Glomerular endothelial cell (primary cell): ENCODE measurements around the gene MDM2. TPM values are rescaled to one million over a fixed set of nuclear protein-coding genes. Genes with fewer than 3 reads are reported as not detected.

Experiments used
- DNase-seq: peaks from one replicate; pipeline ENCODE4 v3.0.0-alpha.2; 2011; ENCODE audit warnings: low read depth, low spot score; ENCODE audit errors: extremely low read depth
- total RNA-seq: library from RNA; depleted of rRNA; stranded (reverse); fragments of >200 nt; gene quantifications from 2 replicates; pipeline ENCODE4 v1.2.3, GENCODE V29; 2015

The MDM2 gene
- total RNA-seq, 1 donor from 2014 or later, result 197 TPM

DNA sequence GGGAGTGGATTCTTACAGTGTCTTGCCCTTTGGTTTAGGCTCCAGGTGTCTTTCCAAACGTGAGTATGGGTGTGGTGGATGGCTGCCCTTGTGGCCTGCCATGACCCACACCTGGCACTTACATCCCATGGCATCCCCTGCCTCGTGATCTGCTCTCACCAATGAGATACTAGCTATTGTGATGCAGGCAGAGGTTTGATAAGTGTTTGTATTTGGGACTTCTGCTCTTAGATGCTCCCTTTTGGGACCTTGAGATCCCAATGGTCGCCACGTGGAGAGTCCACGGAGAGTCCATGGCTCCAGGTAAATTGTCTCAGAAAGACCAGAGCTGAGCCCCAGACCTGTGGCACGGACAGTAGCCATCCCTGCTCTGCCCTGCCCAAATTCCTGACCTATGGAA is 62.5 kb downstream of the MDM2 start:
- DNase-seq, result no peak

- no peak for DNase-seq
These were observed 63.4 kb downstream of the MDM2 start for GRCh38 chr12:68871396-68871795.

DNA sequence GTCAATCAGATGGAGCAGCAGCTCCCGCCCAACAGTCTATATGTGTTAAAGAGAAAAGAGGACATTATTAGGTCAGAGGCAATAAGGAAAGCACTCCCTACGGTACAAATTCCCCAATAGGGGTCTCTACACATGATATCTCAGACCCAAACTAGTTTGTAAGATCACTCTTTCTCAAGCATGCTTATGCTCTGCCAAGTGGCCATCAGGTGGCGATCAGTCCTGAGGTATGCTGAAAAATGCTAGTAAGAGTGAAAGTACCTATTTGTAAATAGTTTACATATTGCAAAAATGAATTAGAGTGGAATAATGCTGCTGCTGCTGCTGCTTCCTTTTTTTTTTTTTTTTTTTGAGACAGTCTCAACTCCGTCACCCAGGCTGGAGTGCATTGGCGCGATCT is 63.9 kb downstream of the MDM2 start:
- DNase-seq, result no peak

DNA sequence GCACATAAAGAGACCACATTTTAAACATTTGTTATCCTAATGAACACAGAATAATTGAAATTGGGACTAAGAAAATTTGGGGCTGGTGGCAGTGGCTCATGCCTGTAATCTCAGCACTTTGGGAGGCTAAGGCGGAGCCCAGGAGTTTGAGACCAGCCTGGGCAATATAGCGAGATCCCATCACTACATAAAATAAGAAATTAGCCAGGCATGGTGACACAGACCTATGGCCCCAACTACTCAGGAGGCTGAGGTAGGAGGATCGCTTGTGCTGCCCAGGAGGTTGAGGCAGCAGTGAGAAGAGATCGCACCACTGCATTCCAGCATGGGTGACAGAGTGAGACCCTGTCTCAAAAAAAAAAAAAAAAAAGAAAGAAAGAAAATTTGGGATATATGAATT is 65.3 kb downstream of the MDM2 start:
- DNase-seq, result no peak

DNA sequence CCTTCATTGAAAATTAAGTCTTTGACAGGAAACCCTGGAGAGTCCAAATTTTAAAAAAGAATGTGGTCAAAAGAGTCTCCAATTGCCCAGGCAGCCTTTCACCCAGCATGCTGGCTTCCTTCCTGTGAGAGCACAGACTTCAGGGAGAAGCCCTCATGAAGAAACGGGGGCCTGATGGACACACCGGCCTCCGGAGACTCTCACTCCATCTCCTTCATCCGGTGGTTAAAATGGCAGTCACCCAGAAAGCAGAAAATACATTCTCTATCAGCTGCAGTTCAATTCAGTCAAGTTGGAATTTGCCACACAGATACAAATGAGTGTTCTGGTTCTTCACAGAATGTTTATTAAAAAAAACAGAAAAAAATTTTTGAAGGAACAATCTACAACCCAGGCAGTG is 68.5 kb downstream of the MDM2 start:
- no peak for DNase-seq

GRCh38 chr12:68877583-68877982 is 69.6 kb downstream of the MDM2 start:
- no peak for DNase-seq

DNA sequence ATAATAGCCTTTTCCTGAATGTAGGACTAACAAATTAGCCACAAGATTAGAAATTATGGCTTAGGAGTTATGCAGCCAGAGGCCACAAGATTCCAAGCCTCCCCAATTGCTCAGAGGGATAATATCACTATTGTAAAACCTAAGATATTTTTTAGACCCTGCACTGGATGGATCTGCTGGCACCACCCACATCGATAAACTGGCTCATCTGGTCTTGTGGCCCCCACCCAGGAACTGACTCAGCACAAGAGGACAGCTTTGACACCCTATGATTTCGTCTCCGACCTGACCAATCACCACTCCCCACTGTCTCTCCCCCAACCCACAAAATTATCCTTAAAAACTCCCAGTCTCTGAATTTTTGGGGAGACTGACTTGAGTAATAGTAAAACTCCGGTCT is 70.3 kb downstream of the MDM2 start:
- no peak for DNase-seq

- DNase-seq, result no peak
These were observed 70.9 kb downstream of the MDM2 start for GRCh38 chr12:68878846-68879245.

DNA sequence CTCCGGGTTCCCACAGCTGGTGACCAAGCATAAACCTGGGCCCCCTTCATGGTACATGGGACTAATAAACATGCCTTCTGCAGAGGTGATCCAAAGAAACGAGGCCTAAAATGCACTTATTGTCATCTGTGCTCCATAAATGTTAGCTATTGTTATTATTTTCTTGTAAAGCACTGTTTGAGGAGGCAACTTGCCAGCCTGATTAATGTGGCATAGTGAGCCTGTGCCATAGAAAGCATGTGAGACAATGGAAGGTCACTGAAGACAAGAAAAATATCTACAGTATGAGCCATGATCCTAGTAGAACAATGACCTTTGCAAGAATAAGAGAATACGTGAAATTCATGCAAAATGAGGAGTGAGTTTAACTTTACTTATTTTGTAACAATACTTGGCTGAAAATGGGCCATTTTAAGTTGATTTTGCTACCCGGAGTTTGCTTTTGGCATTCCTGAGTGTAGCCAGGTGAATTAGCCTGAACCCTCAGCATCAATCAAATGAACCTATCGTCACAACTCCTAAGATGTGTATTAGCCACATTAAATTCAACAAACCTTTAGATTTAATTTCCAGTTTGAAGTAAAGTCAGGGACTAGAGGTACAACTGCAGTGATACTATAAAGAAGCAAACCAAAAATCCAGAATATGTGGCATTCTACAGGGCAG is 72.8 kb downstream of the MDM2 start:
- no peak for DNase-seq

GRCh38 chr12:68882251-68882964 is 74.4 kb downstream of the MDM2 start:
- no peak for DNase-seq

DNA sequence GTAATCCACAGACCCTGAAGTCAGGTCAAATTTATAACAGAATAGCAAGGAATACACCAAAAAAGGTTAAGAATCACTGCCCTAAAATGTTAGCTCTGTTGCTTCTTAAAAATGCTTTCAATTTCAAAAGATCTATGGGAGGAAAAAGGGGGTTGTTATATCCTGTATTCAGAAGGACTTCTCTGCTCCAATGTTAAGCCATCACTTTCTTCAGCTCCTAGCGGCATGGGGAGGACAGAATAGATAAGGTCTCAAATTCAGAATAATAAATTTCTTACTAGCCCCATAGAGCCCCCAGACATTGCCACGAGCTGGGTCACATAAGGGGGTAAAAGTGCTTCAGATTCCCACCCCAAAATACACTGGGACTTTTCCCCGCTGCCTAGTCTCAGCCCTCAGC is 75.2 kb downstream of the MDM2 start:
- DNase-seq, result no peak

- no peak for DNase-seq
These were observed 76.3 kb downstream of the MDM2 start for GRCh38 chr12:68884251-68884650.

DNA sequence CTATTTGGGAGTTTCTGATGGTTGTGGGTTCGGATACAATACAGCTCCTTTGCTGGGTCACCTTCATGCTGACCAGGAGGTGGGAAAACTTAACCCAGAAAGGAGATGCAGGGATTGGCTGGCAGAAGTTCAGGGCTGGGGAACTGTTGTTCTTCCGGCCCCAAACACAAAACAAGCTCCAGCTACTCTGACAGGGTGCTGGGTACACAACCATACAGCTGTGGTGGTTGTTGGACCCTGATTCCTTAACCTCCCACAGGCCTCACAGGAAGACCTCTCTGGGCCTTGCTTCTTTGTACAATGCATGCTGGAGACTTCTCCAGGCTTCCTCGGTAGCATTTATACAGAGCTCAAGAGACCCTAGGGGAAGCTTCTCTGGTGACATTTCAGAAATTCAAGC is 77.4 kb downstream of the MDM2 start:
- no peak for DNase-seq

DNA sequence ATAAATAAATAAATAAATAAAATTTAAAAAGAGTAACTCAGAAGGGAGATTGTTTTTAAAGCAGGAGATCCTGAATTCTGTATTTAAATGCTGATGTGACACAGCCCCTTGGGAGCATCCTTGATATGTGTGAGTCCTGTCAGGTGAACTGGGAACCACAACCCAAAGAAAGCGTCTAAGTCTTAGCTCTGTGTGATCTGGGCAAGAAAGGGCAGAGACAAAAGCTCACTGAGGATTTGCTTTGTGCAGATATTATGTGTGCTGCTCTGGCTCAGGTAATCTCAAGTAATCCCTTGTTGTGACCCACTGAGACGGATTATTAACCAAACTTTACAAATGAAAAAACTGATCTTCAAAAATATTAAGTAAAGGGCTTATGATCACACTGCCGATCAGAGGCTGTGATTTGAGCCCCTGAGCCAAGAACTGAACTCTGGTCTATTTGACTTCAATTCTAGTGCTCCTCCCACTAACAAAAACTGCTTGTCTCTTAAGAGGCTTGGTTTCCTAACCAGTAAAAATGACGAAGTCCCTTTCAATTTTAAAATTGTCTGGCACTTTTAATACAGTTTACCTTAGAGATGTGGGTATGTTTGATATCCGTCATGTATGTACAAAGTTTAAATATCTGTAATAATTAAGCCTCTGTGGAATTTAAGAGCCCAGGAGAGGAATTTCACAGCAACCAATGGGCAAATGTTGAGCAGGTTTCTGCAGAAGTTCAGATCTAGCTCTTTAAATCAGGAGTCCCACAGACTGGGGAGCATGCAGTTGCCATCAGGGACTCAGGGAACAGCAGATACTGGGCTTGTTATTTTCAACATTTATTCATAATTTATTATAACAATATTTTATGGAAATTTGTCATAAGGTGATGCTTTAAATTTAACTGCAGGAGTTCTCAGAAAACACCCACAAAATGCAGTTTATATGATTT is 78.9 kb downstream of the MDM2 start:
- no peak for DNase-seq

- no peak for DNase-seq
These were observed 79.7 kb downstream of the MDM2 start for GRCh38 chr12:68887641-68888040.

DNA sequence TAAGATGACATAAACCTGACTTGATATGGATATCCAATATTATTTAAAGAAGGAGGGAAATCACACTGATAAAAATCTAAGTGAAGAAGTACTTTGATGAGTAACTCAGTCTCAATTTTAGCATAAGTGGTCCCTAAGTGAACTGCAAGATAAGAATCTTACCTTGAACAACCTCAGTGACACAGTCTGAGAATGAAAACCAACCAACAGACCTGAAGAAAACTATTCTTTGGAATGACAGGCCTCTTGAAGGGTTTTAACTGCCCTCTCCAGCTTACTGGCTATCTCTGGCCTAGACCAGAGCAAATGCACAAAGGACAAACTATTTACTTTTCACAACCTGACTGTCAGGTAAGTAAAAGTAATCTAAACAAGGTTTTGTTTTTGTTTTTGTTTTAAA is 80.3 kb downstream of the MDM2 start:
- DNase-seq, result no peak

DNA sequence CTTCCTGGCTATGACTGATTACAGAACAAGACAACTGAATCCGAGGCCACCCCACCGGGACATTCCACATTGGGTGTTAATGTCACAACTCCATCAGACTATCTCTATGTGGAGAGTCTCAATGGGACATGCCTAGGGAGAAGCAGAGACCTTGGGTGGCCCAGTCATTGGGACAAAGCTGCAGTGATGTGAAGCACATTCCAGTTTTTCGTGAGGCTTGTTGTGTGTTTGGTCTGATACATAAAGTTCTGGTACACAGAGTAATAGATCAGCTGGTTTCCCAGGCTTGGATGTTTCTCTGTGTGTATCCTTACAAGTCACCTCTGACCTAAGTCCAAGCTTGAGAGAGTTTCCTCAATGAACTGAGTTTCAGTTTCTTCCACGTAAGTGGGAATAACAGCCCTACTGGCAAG is 82.7 kb downstream of the MDM2 start:
- DNase-seq, result no peak

DNA sequence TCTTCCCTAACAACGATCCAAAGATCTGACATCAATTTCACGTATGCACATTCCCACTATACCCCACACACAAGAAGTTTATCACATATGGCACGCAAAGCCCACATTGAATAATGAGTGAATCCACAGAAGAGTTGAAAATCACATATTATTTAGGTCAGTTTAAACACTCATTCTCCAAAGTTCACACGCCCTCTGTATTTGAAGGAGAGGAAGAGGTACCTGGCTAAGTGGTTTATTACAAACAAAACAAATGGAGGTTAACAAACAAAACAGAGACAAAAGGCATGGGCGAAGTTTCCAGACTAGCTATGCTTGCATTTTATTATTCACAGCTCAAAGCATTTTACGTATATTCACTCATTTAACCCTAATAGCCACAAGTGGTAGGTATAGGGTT is 83.2 kb downstream of the MDM2 start:
- DNase-seq, result no peak

GRCh38 chr12:68893201-68893600 is 85.2 kb downstream of the MDM2 start:
- no peak for DNase-seq

DNA sequence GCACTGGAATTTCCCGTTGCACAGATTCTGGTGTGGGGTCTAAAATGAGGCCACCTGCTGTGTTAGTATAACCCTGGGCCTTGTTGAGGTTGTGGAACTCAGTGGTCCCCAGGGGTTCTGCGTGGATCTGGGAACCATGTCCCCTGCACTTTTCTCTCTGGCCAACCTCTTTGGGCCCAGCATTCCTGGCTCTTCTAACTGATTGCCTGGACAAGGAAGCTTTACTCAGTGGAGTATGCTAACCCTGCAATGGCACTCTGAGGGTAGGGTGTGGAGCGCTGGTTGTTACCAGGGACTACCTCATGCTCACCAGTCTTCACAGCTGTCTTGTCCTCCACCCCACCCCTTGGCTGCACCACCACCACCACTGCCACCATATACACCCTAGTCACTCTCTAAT is 85.8 kb downstream of the MDM2 start:
- no peak for DNase-seq

DNA sequence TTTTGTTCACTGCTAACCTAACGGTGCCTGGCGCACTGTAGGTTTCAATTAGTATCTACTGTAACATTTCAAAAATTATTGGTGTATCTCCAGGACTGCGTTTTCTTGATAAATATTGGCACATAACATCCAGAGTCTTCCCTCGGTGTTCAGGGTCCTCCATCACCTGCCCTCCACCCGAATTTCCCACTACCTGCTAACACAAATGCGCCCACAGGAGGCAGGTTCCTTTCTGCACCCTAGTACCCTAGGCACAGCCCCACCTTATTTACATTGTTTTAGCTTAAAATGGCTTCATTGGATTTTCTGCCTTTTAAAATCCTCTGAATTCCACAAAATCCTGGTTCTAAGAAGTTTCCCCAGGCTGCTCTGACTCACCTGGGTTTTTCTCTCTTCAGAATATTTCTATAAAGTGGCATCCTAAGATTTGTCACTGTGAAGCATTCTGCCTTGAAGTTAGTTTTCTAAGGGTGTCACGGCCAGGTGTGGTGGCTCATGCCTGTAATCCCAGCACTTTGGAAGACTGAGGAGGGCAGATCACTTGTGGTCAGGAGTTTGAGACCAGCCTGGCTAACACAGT is 86.4 kb downstream of the MDM2 start:
- DNase-seq, result no peak
